Measurements from ENCODE around the gene GPR61. TPM values are rescaled to one million over a fixed set of nuclear protein-coding genes. Genes with fewer than 3 reads are reported as not detected.

The GPR61 gene
- total RNA-seq, 1 experiment from 2014 or later: not detected

DNA sequence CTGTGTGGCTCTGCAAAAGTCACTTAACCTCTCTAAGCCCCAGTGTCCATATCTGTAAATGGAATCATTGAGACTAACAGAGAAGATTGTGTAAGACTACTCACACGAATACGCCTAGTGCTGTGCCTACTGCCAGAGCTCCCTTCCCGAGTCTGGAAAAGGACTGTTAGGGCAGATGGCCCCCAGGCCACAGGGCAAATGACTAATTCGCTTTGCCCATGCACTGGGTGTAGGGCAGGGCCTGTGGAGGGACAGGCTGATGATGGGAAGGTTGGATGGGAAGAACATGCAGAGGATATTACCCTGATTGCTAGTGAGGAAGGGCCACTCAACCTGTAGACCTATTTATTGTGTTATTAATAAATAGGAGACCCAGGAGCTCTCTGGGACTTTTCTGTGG lies 4.2 kb upstream of the GPR61 start:
- no peak for DNase-seq
- H3K36me3 Mint-ChIP-seq (ENCODE audit: insufficient read depth, unreplicated experiment): peaks cover 5% of the 10 kb centered on the region
- H3K27ac Mint-ChIP-seq (ENCODE audit: unreplicated experiment): no peak overlapping the region
- H3K27me3 Mint-ChIP-seq (ENCODE audit: unreplicated experiment): peaks cover 34% of the 10 kb centered on the region
- intact Hi-C loops (cut with micrococcal nuclease; ENCODE audit: unreplicated experiment): no loop called here
- CTCF ChIA-PET: no interaction called here
- H3K9me3 Mint-ChIP-seq (ENCODE audit: low read depth, unreplicated experiment): no peaks in the 10 kb centered on the region
- peaks cover 6% of the 10 kb centered on the region for H3K4me1 Mint-ChIP-seq (ENCODE audit: low read depth, unreplicated experiment)
- no peak overlapping the region for H3K4me3 Mint-ChIP-seq (ENCODE audit: low read depth, unreplicated experiment)
- TF ChIP-seq, protein P1, sequence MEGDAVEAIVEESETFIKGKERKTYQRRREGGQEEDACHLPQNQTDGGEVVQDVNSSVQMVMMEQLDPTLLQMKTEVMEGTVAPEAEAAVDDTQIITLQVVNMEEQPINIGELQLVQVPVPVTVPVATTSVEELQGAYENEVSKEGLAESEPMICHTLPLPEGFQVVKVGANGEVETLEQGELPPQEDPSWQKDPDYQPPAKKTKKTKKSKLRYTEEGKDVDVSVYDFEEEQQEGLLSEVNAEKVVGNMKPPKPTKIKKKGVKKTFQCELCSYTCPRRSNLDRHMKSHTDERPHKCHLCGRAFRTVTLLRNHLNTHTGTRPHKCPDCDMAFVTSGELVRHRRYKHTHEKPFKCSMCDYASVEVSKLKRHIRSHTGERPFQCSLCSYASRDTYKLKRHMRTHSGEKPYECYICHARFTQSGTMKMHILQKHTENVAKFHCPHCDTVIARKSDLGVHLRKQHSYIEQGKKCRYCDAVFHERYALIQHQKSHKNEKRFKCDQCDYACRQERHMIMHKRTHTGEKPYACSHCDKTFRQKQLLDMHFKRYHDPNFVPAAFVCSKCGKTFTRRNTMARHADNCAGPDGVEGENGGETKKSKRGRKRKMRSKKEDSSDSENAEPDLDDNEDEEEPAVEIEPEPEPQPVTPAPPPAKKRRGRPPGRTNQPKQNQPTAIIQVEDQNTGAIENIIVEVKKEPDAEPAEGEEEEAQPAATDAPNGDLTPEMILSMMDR (IDR thresholded peaks at IDR 0.05; ENCODE audit: unreplicated experiment): no peak
- no TSS peak for BruUV-seq (replicated peaks)

DNA sequence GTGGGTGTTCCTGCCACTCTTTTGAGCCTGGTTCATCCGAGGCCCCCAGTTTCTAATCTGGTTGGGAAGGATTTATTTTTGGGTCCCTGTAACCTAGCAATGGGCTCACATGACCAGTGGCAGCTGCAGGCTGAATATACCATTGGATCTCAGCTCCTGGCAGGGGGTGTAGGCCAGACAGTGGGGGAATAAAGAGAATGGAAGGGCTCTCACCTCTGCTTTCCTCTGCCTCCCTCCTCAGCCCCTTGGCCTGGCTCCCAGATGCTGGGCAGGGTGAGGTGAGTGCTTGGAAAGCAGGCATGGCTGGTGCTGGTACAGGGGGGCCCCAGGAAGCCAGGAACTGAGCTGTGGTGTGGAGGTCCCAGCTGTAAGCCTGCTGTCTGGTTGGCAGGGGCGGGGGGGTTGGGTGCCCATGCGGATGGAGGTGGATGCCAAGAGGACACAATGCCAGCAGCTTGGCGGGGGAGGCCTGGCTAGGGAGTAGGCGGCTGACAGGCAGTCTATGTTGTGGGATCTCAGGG lies 3.6 kb upstream of the GPR61 start:
- Mint-ChIP-seq H3K27me3 (ENCODE audit: unreplicated experiment) (peaks cover 34% of the 10 kb centered on the region), H3K36me3 (ENCODE audit: insufficient read depth, unreplicated experiment) (peaks cover 5% of the 10 kb centered on the region), H3K9me3 (ENCODE audit: low read depth, unreplicated experiment) (no peaks in the 10 kb centered on the region), H3K4me3 (ENCODE audit: low read depth, unreplicated experiment) (no peak overlapping the region), H3K4me1 (ENCODE audit: low read depth, unreplicated experiment) (peaks cover 6% of the 10 kb centered on the region), H3K27ac (ENCODE audit: unreplicated experiment) (no peak overlapping the region)
- no peak for DNase-seq
- TF ChIP-seq, protein P1 (IDR thresholded peaks at IDR 0.05; ENCODE audit: unreplicated experiment): no peak
- CTCF ChIA-PET: no interaction called here
- intact Hi-C loops (cut with micrococcal nuclease; ENCODE audit: unreplicated experiment): no loop called here
- no TSS peak for BruUV-seq (replicated peaks)

DNA sequence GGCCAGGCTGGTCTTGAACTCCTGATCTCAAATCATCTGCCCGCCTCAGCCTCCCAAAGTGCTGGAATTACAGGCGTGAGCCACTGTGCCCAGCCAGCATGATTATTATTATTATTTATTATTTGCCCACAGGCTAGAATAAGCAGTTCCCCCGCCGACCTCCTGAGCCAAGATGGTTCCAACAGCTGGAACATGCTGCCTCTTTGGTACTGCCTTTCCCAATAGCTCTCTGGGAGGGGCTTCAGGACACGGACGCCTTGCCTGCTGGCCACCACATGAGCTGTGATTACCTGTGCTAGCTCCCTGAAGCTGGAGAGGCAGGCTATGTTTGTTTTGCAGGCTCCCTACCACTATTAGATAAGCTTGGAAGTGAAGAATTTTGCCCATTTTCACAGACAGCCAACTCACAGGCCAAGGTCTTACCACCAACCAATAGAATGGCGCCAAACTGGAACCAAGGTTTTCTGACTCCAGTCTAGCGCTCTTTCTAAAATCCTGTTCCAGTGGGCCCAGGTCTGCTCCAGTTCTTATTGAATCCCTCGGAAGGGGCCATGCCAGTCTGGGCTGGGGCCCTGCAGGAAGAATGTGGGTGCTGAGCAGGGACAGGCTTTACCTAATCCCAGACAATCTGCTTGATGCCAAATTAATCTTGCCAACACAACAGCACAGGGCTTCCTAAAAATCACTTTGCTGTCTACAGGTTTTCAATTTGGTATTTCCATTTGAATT lies 2.1 kb upstream of the GPR61 start:
- Mint-ChIP-seq H3K4me1 (ENCODE audit: low read depth, unreplicated experiment) (peaks cover 3% of the 10 kb centered on the region), H3K27ac (ENCODE audit: unreplicated experiment) (no peak overlapping the region), H3K27me3 (ENCODE audit: unreplicated experiment) (peaks cover 43% of the 10 kb centered on the region), H3K36me3 (ENCODE audit: insufficient read depth, unreplicated experiment) (peaks cover 2% of the 10 kb centered on the region), H3K4me3 (ENCODE audit: low read depth, unreplicated experiment) (no peak overlapping the region), H3K9me3 (ENCODE audit: low read depth, unreplicated experiment) (no peaks in the 10 kb centered on the region)
- BruUV-seq (replicated peaks): no TSS peak
- CTCF ChIA-PET: no interaction called here
- intact Hi-C loops (cut with micrococcal nuclease; ENCODE audit: unreplicated experiment): no loop called here
- TF ChIP-seq, protein P1 (IDR thresholded peaks at IDR 0.05; ENCODE audit: unreplicated experiment): no peak
- DNase-seq: no peak

DNA sequence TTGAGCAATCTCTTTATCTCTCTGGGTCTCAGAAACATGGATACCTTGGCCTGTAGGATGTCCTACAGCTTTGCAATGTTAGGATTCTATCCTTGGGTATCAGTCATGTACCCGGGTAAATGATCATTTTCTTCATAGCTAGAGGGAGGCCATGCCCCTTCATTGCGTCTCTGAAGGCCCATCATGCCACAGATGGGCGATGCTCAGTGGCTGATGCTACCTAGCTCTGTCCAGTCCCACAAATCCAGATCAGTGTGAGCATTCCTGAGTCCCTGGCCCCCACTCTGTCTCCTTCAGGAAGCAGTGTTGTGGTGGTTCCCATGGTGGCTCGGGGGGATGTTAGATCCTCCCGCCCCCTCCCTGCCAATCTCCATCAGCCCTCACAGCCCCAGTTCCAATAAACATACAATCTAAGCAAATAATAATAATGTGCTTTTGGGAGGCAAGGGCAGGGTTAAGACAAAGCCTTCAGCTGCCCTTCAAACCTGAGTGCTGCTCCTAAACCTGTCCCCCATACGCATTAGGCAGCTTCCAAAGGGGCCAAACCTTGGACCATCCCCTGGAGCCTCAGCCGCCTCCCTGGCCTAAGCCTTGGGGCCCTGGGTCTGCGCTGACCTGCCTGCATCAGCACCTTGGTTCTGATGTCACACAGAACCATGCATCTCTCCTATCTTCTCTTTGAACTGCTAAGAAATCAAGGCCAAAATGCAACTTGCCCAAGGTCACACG lies 681 bp upstream of the GPR61 start:
- intact Hi-C loops (cut with micrococcal nuclease; ENCODE audit: unreplicated experiment): no loop called here
- no peak for DNase-seq
- H3K4me1 Mint-ChIP-seq (ENCODE audit: low read depth, unreplicated experiment): no peaks in the 10 kb centered on the region
- H3K36me3 Mint-ChIP-seq (ENCODE audit: insufficient read depth, unreplicated experiment): no peaks in the 10 kb centered on the region
- H3K27ac Mint-ChIP-seq (ENCODE audit: unreplicated experiment): no peak overlapping the region
- no peaks in the 10 kb centered on the region for H3K9me3 Mint-ChIP-seq (ENCODE audit: low read depth, unreplicated experiment)
- no peak overlapping the region for H3K4me3 Mint-ChIP-seq (ENCODE audit: low read depth, unreplicated experiment)
- TF ChIP-seq, protein P1 (IDR thresholded peaks at IDR 0.05; ENCODE audit: unreplicated experiment): no peak
- CTCF ChIA-PET: no interaction called here
- BruUV-seq (replicated peaks): no TSS peak
- H3K27me3 Mint-ChIP-seq (ENCODE audit: unreplicated experiment): peaks cover 52% of the 10 kb centered on the region

Measured in Calu3 (cell line).